IgD-negative memory B cell (primary cell): ENCODE measurements around the gene GCNA. TPM values are rescaled to one million over a fixed set of nuclear protein-coding genes. Genes with fewer than 3 reads are reported as not detected.
"Not testable (repeated sequence)": the region's sequence is repeated elsewhere in the genome, so short reads cannot be mapped to it uniquely, and the experiment has no call there.

Experiments
- H3K27ac Mint-ChIP-seq, 3 donors: one replicate each; pipeline ENCODE4 v1.8.0; 2020 to 2022; ENCODE audit warnings: mild to moderate bottlenecking in 3 of 3, mixed read lengths in 3 of 3, moderate library complexity in 1 of 3
- H3K27me3 Mint-ChIP-seq: one replicate; pipeline ENCODE4 v1.8.0; 2021; ENCODE audit warnings: mixed read lengths
- H3K36me3 Mint-ChIP-seq: one replicate; pipeline ENCODE4 v1.8.0; 2020; ENCODE audit warnings: mild to moderate bottlenecking, mixed read lengths
- H3K4me1 Mint-ChIP-seq, 3 donors: one replicate each; pipeline ENCODE4 v1.8.0; 2020 to 2022; ENCODE audit warnings: mixed read lengths in 3 of 3, mild to moderate bottlenecking in 1 of 3
- H3K4me3 Mint-ChIP-seq, 4 donors: one replicate each; pipeline ENCODE4 v1.8.0; 2020 to 2022; ENCODE audit warnings: mild to moderate bottlenecking in 4 of 4, mixed read lengths in 4 of 4, moderate library complexity in 3 of 4
- H3K9me3 Mint-ChIP-seq, 3 donors: one replicate each; pipeline ENCODE4 v1.8.0; 2020 to 2021; ENCODE audit warnings: mixed read lengths in 3 of 3, mild to moderate bottlenecking in 1 of 3
- polyA plus RNA-seq: library from polyadenylated mRNA; unstranded; fragments of 300-500 nt; fragmentation: Illumina TruSeq; gene quantifications from one replicate; pipeline ENCODE4 v1.2.3, GENCODE V29; 2021

Gene GCNA
- polyA plus RNA-seq, 1 donor from 2014 or later = 0.38 TPM

- Mint-ChIP-seq H3K27ac (no peak overlapping the region), H3K36me3 (no peaks in the 10 kb centered on the region), H3K4me1 (peaks cover 0 to 1% (median 0%) of the 10 kb centered on the region in 3 donors), H3K27me3 (no peaks in the 10 kb centered on the region), H3K4me3 (no peak overlapping the region), H3K9me3 (peaks cover 0 to 2% (median 0%) of the 10 kb centered on the region in 3 donors)
These were observed 1.7 kb downstream of the GCNA start for GRCh38 chrX:71579990-71580380.

GRCh38 chrX:71581210-71581609 lies 3.0 kb downstream of the GCNA start:
- H3K27ac Mint-ChIP-seq = no peak overlapping the region

GRCh38 chrX:71586929-71587328 lies 8.7 kb downstream of the GCNA start:
- Mint-ChIP-seq H3K9me3 (no peaks in the 10 kb centered on the region), H3K4me1 (peaks cover 0 to 4% (median 0%) of the 10 kb centered on the region in 3 donors), H3K4me3 (no peak overlapping the region), H3K27me3 (no peaks in the 10 kb centered on the region), H3K36me3 (no peaks in the 10 kb centered on the region), H3K27ac (peak overlapping the region in 1 of 3 donors; percentile 74)

More at GRCh38 chrX:71581210-71581609, 3.0 kb downstream of the GCNA start:
- H3K4me3 Mint-ChIP-seq = no peak overlapping the region
- H3K27me3 Mint-ChIP-seq = no peaks in the 10 kb centered on the region
- peaks cover 0 to 1% (median 0%) of the 10 kb centered on the region in 3 donors for H3K4me1 Mint-ChIP-seq
- H3K36me3 Mint-ChIP-seq = no peaks in the 10 kb centered on the region
- H3K9me3 Mint-ChIP-seq = peaks cover 0 to 2% (median 0%) of the 10 kb centered on the region in 3 donors

- not testable (repeated sequence) for H3K4me3 Mint-ChIP-seq, H3K27ac Mint-ChIP-seq, H3K27me3 Mint-ChIP-seq, H3K9me3 Mint-ChIP-seq, H3K36me3 Mint-ChIP-seq, H3K4me1 Mint-ChIP-seq
These were observed 15.0 kb downstream of the GCNA start for GRCh38 chrX:71593210-71593609.

- Mint-ChIP-seq H3K27ac (no peak overlapping the region), H3K4me1 (peaks cover 0 to 5% (median 0%) of the 10 kb centered on the region in 3 donors), H3K9me3 (no peaks in the 10 kb centered on the region), H3K36me3 (peaks cover 3% of the 10 kb centered on the region), H3K27me3 (no peaks in the 10 kb centered on the region), H3K4me3 (no peak overlapping the region)
These were observed 21.7 kb downstream of the GCNA start for GRCh38 chrX:71599965-71600364.

GRCh38 chrX:71603618-71604017 lies 25.4 kb downstream of the GCNA start:
- peaks cover 4 to 19% (median 13%) of the 10 kb centered on the region in 3 donors for H3K4me1 Mint-ChIP-seq
- H3K9me3 Mint-ChIP-seq = no peaks in the 10 kb centered on the region
- H3K4me3 Mint-ChIP-seq = no peak overlapping the region
- peaks cover 3% of the 10 kb centered on the region for H3K27me3 Mint-ChIP-seq
- peak overlapping the region in 1 of 3 donors; percentile 67 for H3K27ac Mint-ChIP-seq
- H3K36me3 Mint-ChIP-seq = peaks cover 6% of the 10 kb centered on the region

GRCh38 chrX:71604141-71604540 lies 25.9 kb downstream of the GCNA start:
- Mint-ChIP-seq H3K36me3 (peaks cover 7% of the 10 kb centered on the region), H3K9me3 (no peaks in the 10 kb centered on the region), H3K4me3 (no peak overlapping the region), H3K4me1 (peaks cover 5 to 22% (median 13%) of the 10 kb centered on the region in 3 donors), H3K27me3 (peaks cover 3% of the 10 kb centered on the region), H3K27ac (no peak overlapping the region)

- no peak overlapping the region for H3K4me3 Mint-ChIP-seq
These were observed 26.7 kb downstream of the GCNA start for GRCh38 chrX:71604796-71605568.

GRCh38 chrX:71606536-71607216 lies 28.4 kb downstream of the GCNA start:
- Mint-ChIP-seq H3K4me1 (peaks cover 7 to 26% (median 13%) of the 10 kb centered on the region in 3 donors), H3K27ac (peak overlapping the region in 2 of 3 donors; percentile 65 to 86), H3K36me3 (peaks cover 8% of the 10 kb centered on the region), H3K27me3 (peaks cover 3% of the 10 kb centered on the region), H3K4me3 (peak overlapping the region in 1 of 4 donors; percentile 4), H3K9me3 (no peaks in the 10 kb centered on the region)

More at GRCh38 chrX:71604796-71605568, 26.7 kb downstream of the GCNA start:
- Mint-ChIP-seq H3K9me3 (no peaks in the 10 kb centered on the region), H3K36me3 (peaks cover 8% of the 10 kb centered on the region), H3K4me1 (peaks cover 7 to 26% (median 13%) of the 10 kb centered on the region in 3 donors), H3K27ac (no peak overlapping the region), H3K27me3 (peaks cover 3% of the 10 kb centered on the region)

GRCh38 chrX:71607488-71607887 lies 29.3 kb downstream of the GCNA start:
- Mint-ChIP-seq H3K36me3 (peaks cover 8% of the 10 kb centered on the region), H3K27me3 (peaks cover 3% of the 10 kb centered on the region), H3K27ac (peak overlapping the region in 2 of 3 donors; percentile 40 to 93), H3K4me3 (peak overlapping the region in 1 of 4 donors; percentile 36), H3K4me1 (peaks cover 7 to 26% (median 12%) of the 10 kb centered on the region in 3 donors), H3K9me3 (no peaks in the 10 kb centered on the region)

- H3K27me3 Mint-ChIP-seq = peaks cover 3% of the 10 kb centered on the region
- peaks cover 7% of the 10 kb centered on the region for H3K36me3 Mint-ChIP-seq
- no peak overlapping the region for H3K4me3 Mint-ChIP-seq
- peak overlapping the region in 1 of 3 donors; percentile 79 for H3K27ac Mint-ChIP-seq
- no peaks in the 10 kb centered on the region for H3K9me3 Mint-ChIP-seq
- peaks cover 7 to 28% (median 9%) of the 10 kb centered on the region in 3 donors for H3K4me1 Mint-ChIP-seq
These were observed 31.0 kb downstream of the GCNA start for GRCh38 chrX:71609095-71609750.

- H3K4me3 Mint-ChIP-seq, H3K27me3 Mint-ChIP-seq, H3K36me3 Mint-ChIP-seq, H3K27ac Mint-ChIP-seq, H3K9me3 Mint-ChIP-seq: not testable (repeated sequence)
- H3K4me1 Mint-ChIP-seq = peaks cover 11 to 28% (median 22%) of the 10 kb centered on the region in 3 donors
These were observed 33.5 kb downstream of the GCNA start for GRCh38 chrX:71611736-71612135.

- Mint-ChIP-seq H3K4me1 (peaks cover 11 to 26% (median 21%) of the 10 kb centered on the region in 3 donors), H3K36me3 (peaks cover 5% of the 10 kb centered on the region), H3K27me3 (peaks cover 3% of the 10 kb centered on the region), H3K4me3 (no peak overlapping the region), H3K9me3 (no peaks in the 10 kb centered on the region), H3K27ac (peak overlapping the region in 1 of 3 donors; percentile 16)
These were observed 34.0 kb downstream of the GCNA start for GRCh38 chrX:71612256-71612655.

- H3K27ac Mint-ChIP-seq = peak overlapping the region in 2 of 3 donors; percentile 72 to 96
- peaks cover 17 to 26% (median 21%) of the 10 kb centered on the region in 3 donors for H3K4me1 Mint-ChIP-seq
- no peaks in the 10 kb centered on the region for H3K36me3 Mint-ChIP-seq
- peaks cover 3% of the 10 kb centered on the region for H3K27me3 Mint-ChIP-seq
- H3K9me3 Mint-ChIP-seq = no peaks in the 10 kb centered on the region
- H3K4me3 Mint-ChIP-seq = peak overlapping the region in 1 of 4 donors; percentile 22
These were observed 36.8 kb downstream of the GCNA start for GRCh38 chrX:71615056-71615455.

- H3K4me1 Mint-ChIP-seq = peaks cover 18 to 26% (median 26%) of the 10 kb centered on the region in 3 donors
- peak overlapping the region; percentile 71 to 85 (median 78) for H3K4me3 Mint-ChIP-seq
- H3K9me3 Mint-ChIP-seq = no peaks in the 10 kb centered on the region
- peaks cover 3% of the 10 kb centered on the region for H3K27me3 Mint-ChIP-seq
- no peaks in the 10 kb centered on the region for H3K36me3 Mint-ChIP-seq
- peak overlapping the region in 2 of 3 donors; percentile 78 to 96 for H3K27ac Mint-ChIP-seq
These were observed 37.7 kb downstream of the GCNA start for GRCh38 chrX:71615954-71616353.
